Measurements from ENCODE around the gene TSPAN7.

TSPAN7 gene, protein sequence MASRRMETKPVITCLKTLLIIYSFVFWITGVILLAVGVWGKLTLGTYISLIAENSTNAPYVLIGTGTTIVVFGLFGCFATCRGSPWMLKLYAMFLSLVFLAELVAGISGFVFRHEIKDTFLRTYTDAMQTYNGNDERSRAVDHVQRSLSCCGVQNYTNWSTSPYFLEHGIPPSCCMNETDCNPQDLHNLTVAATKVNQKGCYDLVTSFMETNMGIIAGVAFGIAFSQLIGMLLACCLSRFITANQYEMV

DNA sequence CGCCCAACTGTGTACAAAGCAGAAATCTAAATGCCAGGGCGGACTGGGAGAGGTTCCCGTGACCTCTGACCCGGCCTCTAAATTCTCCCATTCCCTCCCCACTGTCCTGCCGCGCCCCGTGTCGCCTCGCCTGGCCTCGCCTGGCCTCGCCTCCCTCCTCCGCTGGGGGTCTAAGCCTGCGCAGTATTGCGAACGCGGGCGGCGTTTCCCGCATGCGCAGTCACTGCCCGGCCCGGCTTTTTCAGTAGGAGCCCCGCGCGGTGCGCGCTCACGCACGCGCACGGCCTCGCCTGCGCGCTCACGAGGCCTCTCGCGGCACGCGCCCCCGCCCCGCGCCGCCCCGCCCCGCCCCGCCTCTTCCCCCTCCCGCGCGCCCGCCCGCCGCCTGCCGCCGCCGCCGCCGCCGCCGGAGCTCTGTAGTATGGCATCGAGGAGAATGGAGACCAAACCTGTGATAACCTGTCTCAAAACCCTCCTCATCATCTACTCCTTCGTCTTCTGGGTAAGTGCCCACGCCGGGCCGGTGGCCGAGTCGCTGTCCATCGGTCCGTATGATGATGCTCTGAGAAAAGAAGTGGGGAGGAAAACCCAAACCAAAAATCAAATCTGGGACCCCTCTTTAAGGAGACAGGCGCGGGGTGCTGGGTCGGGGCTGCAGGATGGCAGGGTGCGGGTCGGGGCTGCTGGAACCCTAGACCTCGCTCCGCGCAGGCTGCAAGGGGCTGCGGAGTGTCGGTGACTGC lies at the start of gene TSPAN7:
TSS of gene TSPAN7 (plus strand) at position 417 of the 743 bp plus-strand sequence. CDS start at position 422, 5 bp downstream.
- DNase-seq (ENCODE audit: low read depth in 2 of 3, low spot score in 1 of 3): peak; percentile 59 to 69 (median 62)

DNA sequence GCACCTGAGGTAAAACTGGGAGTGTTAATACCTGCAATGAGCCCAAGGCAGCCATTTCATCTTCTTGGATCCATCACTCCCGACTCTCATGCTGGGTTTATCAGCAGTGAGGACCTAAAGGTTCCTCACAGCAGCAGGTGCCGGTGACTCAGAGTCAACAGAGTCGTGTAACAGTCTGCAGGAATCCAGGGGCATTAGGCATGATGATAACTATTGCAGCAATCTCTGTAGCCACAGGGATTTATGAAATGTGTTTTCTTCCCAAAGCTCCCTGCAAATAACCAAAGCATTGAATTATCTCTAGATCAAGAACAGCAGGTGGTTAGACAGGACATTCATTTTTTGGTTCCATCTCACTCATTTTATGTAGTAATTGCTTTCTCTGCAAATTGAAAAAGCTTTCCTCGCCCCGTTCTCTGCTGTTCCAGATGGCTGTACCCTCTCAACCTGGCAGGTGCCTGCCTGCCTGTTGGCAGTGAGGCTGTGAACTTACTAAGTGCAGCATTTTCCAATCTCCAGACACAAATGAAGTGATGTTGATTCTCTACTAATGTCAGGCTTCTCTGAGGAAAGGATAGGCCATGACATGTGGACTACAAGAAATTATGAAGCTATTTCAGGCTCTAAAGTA lies 48.1 kb upstream of the TSPAN7 start:
- no peak for DNase-seq (ENCODE audit: low read depth in 2 of 3, low spot score in 1 of 3)

DNA sequence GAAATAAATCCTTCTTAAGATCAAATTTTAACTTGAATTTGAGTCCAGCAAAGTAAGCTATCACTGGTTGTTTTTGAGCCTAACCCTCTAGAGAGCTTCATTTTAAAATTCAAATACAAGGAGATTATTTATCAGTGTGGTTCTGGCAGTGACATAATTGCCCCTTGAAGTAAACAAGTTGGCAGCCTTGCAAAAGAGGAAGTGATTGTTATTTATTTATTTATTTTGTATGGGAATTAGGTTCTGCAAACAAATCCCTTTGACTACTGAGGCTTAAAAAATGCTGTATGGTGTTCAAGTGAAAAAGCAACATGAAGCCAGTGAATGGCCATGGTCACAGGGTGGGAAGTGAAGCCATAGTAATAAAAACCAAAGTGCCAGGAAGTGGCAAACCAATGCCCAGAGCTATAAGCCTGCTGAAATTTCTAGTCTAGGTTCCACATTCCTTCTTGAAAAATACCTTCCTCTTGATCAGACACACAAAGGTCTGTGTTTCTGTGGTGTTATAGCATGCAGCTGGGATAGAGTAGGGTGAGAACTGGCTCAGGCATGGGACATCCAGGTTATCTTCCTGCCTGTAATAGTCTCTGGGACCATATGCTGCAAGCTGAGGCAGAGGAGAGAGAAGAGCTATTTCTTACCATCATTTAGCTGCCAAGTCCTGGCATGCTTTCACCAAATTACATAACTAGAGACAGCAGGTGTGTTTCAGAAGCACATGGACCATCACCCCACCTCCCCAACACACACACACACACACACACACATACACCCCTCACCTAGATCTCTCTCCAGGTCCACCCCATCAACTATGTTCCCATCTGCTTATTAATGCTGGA lies 47.1 kb upstream of the TSPAN7 start:
- no peak for DNase-seq (ENCODE audit: low read depth in 2 of 3, low spot score in 1 of 3)

DNA sequence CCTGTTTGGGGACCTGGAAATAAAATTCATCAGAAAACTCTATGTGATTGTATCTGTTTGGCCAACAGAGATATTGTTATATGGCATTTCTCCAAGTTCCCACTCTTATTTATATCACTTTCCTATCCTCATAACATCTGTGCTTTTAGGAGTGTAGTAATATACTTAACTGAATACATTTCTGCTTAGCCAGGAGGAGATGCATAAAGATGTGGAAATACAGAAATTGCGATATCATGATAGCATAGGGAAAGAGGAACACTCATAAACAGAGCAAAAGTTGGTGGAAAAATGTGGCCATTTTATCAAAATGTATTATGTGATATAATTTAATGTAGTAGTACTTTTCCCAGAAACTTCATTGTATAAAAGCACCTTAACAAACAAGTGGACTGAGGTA lies 46.1 kb upstream of the TSPAN7 start:
- no peak for DNase-seq (ENCODE audit: low read depth in 2 of 3, low spot score in 1 of 3)

DNA sequence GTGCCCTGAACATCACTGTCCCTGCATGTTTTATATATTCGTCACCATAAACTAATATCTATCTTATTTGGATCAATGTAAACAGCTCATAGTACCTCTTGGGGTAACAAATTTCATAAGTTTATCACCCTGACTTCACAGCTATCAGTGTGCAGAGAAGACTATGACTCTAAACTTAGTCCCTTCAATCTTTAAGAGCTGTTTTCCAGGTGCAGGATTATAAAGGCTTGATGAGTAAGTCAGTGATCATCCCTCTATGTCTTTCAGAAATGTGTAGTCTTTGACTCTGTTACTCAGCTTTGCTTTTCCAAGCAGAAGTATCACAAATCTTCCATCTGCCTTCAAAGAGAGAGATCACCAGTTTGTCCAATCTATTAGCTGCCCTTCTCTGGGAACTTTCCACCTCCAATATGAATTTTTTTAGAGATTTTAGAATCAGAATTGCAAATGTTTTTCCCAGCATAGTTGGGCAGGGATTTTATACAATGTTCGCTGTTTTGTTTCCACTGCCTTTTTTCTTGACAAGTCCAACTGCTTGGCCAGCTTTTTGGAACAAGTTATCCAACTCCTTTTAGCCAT lies 45.1 kb upstream of the TSPAN7 start:
- no peak for DNase-seq (ENCODE audit: low read depth in 2 of 3, low spot score in 1 of 3)

DNA sequence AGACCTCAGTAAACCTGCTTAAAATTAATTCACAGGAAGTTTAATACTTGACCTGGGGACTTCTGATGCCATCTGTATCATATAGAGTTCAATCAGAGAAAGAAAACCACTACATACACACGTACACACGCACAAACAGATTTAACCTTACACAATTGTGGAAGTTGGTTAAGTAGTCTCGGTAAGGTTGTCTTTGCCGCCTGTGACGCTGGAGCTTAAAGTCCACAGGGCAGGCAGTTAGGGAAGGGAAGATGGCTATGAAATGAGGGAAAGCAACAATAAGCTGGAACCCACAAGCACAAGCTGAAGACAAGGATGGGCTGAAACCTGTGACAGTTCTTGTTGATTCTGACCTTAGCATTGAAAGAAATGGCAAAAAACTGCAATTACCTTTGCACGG lies 41.7 kb upstream of the TSPAN7 start:
- no peak for DNase-seq (ENCODE audit: low read depth in 2 of 3, low spot score in 1 of 3)

DNA sequence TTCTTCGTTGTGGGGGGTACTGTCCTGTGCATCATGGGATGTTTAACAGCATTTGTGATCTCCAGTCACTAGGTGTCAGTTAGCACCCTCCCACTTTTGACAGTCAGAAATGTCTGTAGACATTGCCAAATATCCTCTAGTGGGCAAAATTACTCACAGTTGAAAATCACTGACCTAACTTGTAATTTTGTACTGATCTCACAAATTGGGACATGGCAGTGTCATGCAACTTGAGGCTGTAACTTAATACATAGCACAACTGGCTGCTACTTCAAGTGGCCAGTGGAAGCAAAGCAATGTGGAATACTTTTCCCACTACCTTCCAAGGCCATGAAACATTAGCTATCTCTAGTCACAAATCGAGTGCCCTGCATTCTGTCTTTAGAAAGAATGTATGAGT lies 23.2 kb upstream of the TSPAN7 start:
- no peak for DNase-seq (ENCODE audit: low read depth in 2 of 3, low spot score in 1 of 3)

DNA sequence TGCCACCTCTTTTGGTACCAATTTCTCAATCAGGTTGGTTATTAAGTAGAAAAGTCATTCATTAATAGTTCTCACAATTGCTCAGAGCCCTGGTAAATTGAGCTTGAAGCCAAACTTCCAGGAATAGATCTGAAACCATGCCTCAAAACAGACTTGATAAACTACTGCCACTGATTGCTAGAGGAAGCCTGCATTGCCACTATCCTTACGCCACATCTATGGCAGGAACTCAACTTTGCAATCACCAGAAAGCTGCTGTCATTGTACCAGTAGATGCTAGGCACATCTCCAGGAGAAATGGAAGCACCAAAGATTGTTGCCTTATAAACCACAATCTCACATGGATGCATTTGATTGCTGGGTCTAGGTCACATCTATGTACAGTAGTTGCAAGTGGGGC lies 21.6 kb upstream of the TSPAN7 start:
- no peak for DNase-seq (ENCODE audit: low read depth in 2 of 3, low spot score in 1 of 3)

DNA sequence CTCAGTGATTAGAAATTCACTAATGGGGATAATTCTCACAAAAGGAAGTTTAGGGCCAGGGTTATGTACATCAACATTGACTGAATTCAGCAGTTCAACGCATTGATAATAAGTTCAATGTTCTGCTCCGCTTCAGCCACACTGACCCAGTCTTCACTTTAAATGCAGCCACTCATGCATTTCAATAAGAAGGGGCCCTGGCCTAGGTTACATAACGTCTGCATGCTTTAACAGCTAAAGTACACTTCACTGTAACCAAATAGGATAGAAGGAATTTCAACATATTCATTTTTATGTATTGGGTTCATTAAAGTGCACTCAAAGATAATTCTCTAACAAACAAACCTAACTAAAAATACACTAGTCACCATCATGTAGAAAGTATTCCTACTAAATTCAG lies 12.8 kb upstream of the TSPAN7 start:
- no peak for DNase-seq (ENCODE audit: low read depth in 2 of 3, low spot score in 1 of 3)

DNA sequence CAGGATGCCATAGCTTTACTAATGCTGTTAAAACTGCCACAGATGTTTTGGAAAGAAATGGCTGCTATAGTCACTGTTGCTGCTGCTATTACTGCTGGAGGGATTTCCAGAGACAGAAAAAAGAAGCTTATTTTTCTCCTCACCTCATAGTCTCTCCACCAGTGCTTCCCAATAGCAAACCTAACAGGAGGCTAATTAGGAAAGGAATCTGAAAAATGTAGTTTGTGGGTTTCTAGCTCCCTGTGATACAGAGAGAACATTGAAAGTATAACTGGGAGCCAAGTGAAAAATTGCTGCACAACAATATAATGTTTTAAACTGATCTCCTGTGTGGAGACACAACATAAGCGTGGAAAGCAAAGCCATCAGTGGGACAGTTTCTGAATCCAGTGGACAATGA lies 8.6 kb upstream of the TSPAN7 start:
- no peak for DNase-seq (ENCODE audit: low read depth in 2 of 3, low spot score in 1 of 3)

DNA sequence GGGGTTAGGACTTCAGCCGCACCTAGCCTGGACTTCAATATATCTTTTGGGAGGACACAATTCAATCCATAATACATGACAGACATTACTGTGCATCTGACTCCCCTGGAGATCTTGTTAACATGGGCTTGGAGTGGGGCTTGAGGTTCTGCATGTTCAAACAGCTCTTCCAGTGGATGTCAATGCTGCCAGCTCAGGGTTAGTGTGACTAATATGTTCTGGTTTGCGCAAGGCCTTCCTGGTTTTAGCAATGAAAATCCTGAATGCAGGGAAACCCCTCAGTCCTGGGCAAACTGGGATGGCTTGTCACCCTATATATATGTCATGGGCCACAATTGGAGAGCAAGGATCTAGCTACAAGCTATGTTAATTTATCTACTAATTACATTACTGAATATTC lies 2.7 kb upstream of the TSPAN7 start:
- no peak for DNase-seq (ENCODE audit: low read depth in 2 of 3, low spot score in 1 of 3)

DNA sequence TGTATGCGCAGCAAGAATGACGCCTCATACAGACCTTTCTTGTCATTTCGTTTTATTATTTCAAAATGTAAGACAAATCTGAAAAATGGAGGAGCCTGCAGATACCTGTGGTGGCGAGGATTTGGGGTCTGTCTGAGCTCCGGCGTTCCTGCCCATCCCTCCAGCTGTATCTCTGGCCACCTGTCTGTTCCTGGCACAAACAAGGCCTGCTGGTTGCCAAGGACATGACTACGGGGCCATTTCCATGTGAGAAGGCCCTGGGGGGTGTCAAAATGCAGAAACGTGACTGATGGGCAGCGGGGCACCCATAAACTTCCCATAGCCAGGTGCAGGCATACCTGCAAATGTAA lies 591 bp upstream of the TSPAN7 start:
- no peak for DNase-seq (ENCODE audit: low read depth in 2 of 3, low spot score in 1 of 3)

DNA sequence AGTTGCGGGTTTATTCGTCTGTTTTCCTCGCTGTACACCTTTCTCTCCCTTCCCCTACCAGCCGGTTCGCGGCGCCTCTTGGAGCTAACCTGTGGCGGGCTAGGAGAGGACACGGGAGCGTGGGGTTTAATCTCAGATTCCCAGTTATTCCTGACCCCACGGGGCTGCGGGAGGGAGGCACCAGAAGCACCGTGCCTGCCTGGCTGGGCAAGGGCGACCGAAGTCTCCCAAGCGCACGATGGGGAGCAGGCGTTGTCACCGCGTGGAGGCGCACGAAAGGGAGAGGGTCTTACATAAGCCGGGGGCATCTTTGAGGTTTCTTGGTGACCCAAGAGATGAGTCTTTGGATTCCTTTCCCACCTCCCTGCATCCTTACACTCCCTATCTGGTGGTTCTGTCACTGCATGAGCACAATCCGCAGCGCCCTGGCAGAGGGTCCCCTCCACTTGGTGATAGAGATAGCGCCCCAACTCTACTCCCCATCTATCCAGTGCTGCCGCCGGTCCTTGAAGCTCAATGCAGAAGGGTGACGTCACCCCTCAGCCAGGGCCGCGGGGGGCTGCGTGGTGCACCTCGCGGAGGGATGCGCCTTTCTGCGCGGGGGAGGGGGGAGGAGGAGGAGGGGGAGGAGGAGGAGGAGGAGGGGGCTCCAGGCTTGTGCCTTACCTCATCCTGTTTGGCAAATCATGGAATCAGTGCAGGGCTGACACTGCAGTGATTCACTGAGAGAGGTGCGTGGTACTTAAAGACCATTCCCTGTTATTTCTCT lies 793 bp downstream of the TSPAN7 start:
- no peak for DNase-seq (ENCODE audit: low read depth in 2 of 3, low spot score in 1 of 3)

DNA sequence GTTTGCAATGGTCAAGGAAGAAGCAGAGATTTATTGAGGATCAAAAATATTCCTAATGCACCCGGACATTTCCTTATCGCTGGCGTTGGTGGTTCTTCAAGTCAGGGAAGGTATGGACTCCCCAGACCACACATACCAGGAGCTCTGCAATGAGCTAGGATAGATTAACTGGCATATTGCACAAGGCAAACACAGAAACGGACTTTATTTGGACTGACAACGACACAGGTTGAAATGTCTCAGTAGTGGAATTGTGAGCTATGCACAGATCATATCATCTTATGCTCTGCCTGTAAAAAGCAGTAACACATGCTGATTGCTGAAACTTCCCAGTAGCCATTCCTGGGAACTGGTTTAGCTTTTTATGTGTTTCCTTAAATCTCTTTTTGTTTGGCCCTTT lies 1.7 kb downstream of the TSPAN7 start:
- DNase-seq (ENCODE audit: low read depth in 2 of 3, low spot score in 1 of 3): no peak

DNA sequence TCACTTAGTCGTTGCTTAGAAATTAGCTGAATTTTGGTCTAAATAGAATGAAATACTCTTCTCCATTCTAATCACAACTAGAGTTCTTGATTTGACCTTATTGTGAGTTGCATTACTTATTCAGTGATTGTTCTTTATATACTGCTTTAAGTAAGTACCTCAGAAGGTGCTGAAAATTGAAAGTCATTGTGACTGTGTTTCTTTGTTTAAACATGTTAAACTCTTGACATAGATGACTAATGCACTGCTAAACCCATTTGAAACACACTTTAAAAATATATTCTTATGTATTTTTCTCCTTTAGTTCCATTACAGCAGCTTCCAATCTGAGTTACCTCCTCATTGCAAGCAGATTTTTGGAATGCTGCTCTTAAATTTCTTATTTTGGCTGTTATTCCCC lies 9.1 kb downstream of the TSPAN7 start:
- no peak for DNase-seq (ENCODE audit: low read depth in 2 of 3, low spot score in 1 of 3)

DNA sequence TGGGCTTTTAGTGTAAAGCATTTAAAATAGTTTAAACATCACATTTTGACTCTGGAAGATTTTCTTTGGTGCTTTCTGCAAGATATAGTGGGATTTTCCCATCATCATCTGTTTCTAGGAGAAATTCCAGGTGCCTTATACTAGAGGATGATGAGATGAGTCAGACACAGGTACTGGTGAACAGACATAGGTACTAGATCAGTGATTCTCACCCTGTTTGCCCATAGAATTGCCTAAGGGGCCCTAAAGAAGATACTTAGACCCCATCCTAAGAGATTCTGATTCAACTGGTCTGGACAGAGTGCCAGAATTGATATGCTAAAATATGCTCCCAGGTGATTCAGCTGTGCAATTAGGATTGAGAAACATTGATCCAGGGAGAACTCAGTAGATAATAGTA lies 9.7 kb downstream of the TSPAN7 start:
- no peak for DNase-seq (ENCODE audit: low read depth in 2 of 3, low spot score in 1 of 3)

DNA sequence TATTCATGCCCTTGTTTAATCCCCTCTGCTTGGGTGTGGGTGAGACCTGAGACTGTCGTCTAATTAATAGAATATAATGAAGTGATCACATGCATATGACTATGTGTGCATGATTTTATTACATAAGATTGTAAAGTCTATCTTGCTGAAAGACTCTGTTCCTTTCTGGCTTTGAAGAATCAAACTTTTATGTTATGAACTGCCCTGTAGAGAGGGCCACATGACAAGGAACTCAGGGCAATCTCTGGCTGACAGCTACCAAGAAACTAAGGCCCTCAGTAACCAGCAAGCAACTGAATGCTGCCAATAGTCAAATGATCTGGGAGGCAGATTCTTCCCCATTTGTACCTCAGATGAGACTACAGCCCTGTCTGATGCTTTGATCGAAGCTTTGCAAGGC lies 13.5 kb downstream of the TSPAN7 start:
- no peak for DNase-seq (ENCODE audit: low read depth in 2 of 3, low spot score in 1 of 3)

DNA sequence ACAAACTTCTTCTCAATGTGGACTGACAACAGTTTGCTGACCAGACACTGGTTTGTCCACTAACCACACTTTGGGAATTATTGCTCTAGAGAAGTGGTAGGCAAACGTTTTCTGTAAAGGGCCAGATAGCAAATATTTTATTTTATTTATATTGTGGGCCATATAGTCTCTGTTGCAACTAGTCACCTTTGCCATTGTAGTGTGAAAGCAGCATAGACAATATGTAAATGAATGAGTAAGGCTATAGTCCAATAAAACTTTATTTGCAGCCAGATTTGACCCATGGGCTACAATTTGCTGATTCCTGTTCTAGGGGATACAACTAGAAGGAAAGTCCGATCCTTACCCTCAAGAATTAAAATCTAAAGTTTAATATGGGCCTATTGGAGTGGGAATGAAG lies 14.5 kb downstream of the TSPAN7 start:
- DNase-seq (ENCODE audit: low read depth in 2 of 3, low spot score in 1 of 3): no peak

DNA sequence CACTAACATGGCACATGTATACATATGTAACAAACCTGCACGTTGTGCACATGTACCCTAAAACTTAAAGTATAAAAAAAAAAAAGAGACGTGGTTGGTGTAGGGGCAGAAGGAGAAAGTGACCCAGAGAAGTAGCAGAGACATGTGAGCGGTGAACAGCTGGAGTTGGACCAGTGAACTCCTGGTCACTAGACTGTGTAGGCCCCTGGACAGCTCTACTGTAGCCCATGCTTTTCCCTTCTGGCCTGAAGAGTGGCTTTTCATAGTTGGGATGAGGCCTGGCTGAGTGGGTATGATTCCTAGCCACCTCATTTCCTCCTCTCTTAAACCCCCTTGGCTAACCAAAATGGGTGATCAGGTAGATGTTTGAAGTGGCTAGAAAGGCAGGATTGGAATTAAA lies 16.4 kb downstream of the TSPAN7 start:
- no peak for DNase-seq (ENCODE audit: low read depth in 2 of 3, low spot score in 1 of 3)

DNA sequence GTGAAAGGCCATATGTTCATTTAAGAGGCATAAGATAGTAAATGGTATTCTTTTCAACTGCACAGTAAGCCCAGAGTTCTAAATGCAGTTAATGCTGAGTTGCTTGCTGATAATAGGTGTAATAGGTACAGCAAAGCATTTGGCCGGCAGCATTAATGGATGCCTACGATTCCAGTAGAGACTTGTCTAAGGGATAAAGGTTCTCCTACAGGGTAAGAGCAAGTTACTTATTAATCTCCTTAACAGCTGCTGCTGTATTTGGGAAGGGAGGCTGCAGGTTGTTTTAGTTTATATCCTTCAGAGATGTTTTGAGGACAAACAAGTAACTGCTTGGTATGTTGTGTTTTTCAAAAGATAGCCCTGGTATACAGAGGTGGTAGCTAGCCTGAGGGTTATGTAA lies 16.8 kb downstream of the TSPAN7 start:
- no peak for DNase-seq (ENCODE audit: low read depth in 2 of 3, low spot score in 1 of 3)

DNA sequence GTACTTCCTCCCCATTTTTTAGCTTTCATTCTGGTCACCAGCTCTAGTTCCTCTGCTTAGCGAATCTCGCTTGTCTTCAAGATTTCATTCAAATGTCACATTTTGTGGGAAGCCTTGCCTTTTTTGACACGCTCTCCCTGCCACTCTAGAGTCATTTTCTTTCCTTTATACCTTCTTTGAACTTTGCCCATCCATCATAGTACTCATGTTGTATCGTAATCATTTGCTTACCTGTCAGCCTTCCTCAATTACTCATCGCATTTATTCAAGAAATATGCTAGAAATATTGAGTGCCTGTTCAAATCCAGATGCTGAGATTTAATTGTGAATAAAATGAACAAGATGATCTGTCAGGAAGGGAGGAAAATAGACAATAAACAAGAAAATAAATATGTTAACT lies 21.8 kb downstream of the TSPAN7 start:
- DNase-seq (ENCODE audit: low read depth in 2 of 3, low spot score in 1 of 3): no peak
